Globus pallidus (tissue), 1 donor: Measurements from ENCODE around the gene RBPMS2.

Source experiments
- DNase-seq: peaks from one replicate; pipeline ENCODE4 v3.0.0-alpha.2; 2015; ENCODE audit warnings: low spot score

Gene RBPMS2

GRCh38 chr15:64720188-64720587 is 55.2 kb downstream of the RBPMS2 start:
- DNase-seq: no peak

- DNase-seq: no peak
Measured at GRCh38 chr15:64717735-64718495, 57.5 kb downstream of the RBPMS2 start.

- DNase-seq: no peak
Measured at GRCh38 chr15:64717130-64717529, 58.3 kb downstream of the RBPMS2 start.

- DNase-seq: no peak
Measured at GRCh38 chr15:64716452-64716851, 58.9 kb downstream of the RBPMS2 start.

- no peak for DNase-seq
Measured at GRCh38 chr15:64713592-64713991, 61.8 kb downstream of the RBPMS2 start.

GRCh38 chr15:64712353-64712752 is 63.0 kb downstream of the RBPMS2 start:
- no peak for DNase-seq

GRCh38 chr15:64710676-64711428 is 64.5 kb downstream of the RBPMS2 start:
- DNase-seq: no peak

GRCh38 chr15:64706011-64706911 is 69.1 kb downstream of the RBPMS2 start:
- no peak for DNase-seq

GRCh38 chr15:64705006-64705405 is 70.4 kb downstream of the RBPMS2 start:
- no peak for DNase-seq

GRCh38 chr15:64703632-64703959 is 71.8 kb downstream of the RBPMS2 start:
- no peak for DNase-seq

GRCh38 chr15:64702816-64703631 is 72.4 kb downstream of the RBPMS2 start:
- peak; percentile 96 for DNase-seq

GRCh38 chr15:64701482-64702184 is 73.8 kb downstream of the RBPMS2 start:
- no peak for DNase-seq

- no peak for DNase-seq
Measured at GRCh38 chr15:64701051-64701450, 74.3 kb downstream of the RBPMS2 start.

- no peak for DNase-seq
Measured at GRCh38 chr15:64699751-64700388, 75.5 kb downstream of the RBPMS2 start.

GRCh38 chr15:64698823-64699222 is 76.6 kb downstream of the RBPMS2 start:
- DNase-seq: no peak

- no peak for DNase-seq
Measured at GRCh38 chr15:64697911-64698369, 77.4 kb downstream of the RBPMS2 start.

- no peak for DNase-seq
Measured at GRCh38 chr15:64696481-64696880, 78.9 kb downstream of the RBPMS2 start.

GRCh38 chr15:64695561-64695992 is 79.8 kb downstream of the RBPMS2 start:
- peak; percentile 74 for DNase-seq

- peak; percentile 84 for DNase-seq
Measured at GRCh38 chr15:64694816-64695215, 80.6 kb downstream of the RBPMS2 start.

GRCh38 chr15:64693134-64693533 is 82.3 kb downstream of the RBPMS2 start:
- DNase-seq: peak; percentile 74
